ENCODE data around the gene AP4S1.

DNA sequence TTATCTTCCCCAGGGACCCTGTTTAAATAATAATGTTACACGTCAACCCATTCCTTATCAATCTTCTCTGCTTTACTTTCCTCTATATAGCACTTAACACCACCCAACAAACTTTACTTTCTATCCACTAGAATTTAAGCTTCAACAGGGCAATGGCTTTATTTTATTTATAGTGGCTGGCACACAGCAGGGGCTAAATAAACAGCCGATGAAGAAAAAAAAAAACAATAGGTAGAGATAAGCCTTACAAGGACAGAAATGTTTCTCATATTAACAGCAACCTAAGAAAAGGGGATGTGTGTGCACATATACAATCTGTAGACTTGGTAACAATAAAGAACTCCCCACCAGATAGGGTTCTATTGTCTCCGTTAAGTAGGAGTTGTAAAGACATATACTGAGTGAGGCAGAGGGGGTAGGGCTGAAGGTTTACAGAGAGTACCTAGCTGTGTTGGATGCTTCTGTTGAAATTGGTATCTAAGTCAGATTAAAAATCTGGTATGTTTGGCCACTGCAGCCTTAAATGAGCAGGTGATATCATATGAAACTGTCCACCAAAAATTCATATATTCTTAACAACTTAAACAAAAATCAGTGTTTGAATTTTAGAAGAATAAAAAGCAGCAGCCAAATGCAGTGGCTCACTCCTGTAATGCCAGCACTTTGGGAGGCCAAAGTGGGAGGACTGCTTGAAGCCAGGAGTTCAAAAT is 24.7 kb upstream of the AP4S1 start:
- TF ChIP-seq, protein P1, sequence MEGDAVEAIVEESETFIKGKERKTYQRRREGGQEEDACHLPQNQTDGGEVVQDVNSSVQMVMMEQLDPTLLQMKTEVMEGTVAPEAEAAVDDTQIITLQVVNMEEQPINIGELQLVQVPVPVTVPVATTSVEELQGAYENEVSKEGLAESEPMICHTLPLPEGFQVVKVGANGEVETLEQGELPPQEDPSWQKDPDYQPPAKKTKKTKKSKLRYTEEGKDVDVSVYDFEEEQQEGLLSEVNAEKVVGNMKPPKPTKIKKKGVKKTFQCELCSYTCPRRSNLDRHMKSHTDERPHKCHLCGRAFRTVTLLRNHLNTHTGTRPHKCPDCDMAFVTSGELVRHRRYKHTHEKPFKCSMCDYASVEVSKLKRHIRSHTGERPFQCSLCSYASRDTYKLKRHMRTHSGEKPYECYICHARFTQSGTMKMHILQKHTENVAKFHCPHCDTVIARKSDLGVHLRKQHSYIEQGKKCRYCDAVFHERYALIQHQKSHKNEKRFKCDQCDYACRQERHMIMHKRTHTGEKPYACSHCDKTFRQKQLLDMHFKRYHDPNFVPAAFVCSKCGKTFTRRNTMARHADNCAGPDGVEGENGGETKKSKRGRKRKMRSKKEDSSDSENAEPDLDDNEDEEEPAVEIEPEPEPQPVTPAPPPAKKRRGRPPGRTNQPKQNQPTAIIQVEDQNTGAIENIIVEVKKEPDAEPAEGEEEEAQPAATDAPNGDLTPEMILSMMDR (IDR thresholded peaks at IDR 0.05 in 4 of 5, conservative IDR thresholded peaks at IDR 0.05 in 1 of 5), result no peak
- no peak for TF ChIP-seq POLR2A (IDR thresholded peaks at IDR 0.05)
